HG02970 (cell line): Measurements from ENCODE around the gene TMPRSS7.

ENCODE experiments used
- ATAC-seq: cut with Tn5 transposase; IDR thresholded peaks from one replicate; pipeline ENCODE4 v1.9.1; 2021; ENCODE audit warnings: mild to moderate bottlenecking, moderate library complexity, moderate number of reproducible peaks; ENCODE audit not compliant: unreplicated experiment, low FRiP score

Gene TMPRSS7

GRCh38 chr3:112092496-112093179 is 58.1 kb downstream of the TMPRSS7 start:
- ATAC-seq = no peak

- ATAC-seq = no peak
These were observed 58.6 kb downstream of the TMPRSS7 start for GRCh38 chr3:112093180-112093522.

GRCh38 chr3:112095731-112096130 is 61.2 kb downstream of the TMPRSS7 start:
- ATAC-seq = no peak

- no peak for ATAC-seq
These were observed 61.6 kb downstream of the TMPRSS7 start for GRCh38 chr3:112096176-112096575.

- no peak for ATAC-seq
These were observed 62.8 kb downstream of the TMPRSS7 start for GRCh38 chr3:112097378-112097777.

GRCh38 chr3:112101916-112102315 is 67.4 kb downstream of the TMPRSS7 start:
- ATAC-seq = no peak

- no peak for ATAC-seq
These were observed 70.2 kb downstream of the TMPRSS7 start for GRCh38 chr3:112104774-112105173.

- no peak for ATAC-seq
These were observed 74.8 kb downstream of the TMPRSS7 start for GRCh38 chr3:112109322-112109721.

- ATAC-seq = no peak
These were observed 77.4 kb downstream of the TMPRSS7 start for GRCh38 chr3:112111785-112112402.

- ATAC-seq = no peak
These were observed 80.1 kb downstream of the TMPRSS7 start for GRCh38 chr3:112114576-112115160.

- ATAC-seq = peak; percentile 38
These were observed 80.7 kb downstream of the TMPRSS7 start for GRCh38 chr3:112115161-112115739.

- ATAC-seq = no peak
These were observed 81.4 kb downstream of the TMPRSS7 start for GRCh38 chr3:112115806-112116383.

GRCh38 chr3:112116748-112117186 is 82.2 kb downstream of the TMPRSS7 start:
- no peak for ATAC-seq

GRCh38 chr3:112117415-112117814 is 82.9 kb downstream of the TMPRSS7 start:
- no peak for ATAC-seq

GRCh38 chr3:112117841-112118571 is 83.5 kb downstream of the TMPRSS7 start:
- no peak for ATAC-seq

- no peak for ATAC-seq
These were observed 85.7 kb downstream of the TMPRSS7 start for GRCh38 chr3:112119962-112120836.

GRCh38 chr3:112121577-112122547 is 87.3 kb downstream of the TMPRSS7 start:
- no peak for ATAC-seq

GRCh38 chr3:112122870-112123269 is 88.3 kb downstream of the TMPRSS7 start:
- no peak for ATAC-seq
